ENCODE measurements around the gene LARGE2.

LARGE2 gene

DNA sequence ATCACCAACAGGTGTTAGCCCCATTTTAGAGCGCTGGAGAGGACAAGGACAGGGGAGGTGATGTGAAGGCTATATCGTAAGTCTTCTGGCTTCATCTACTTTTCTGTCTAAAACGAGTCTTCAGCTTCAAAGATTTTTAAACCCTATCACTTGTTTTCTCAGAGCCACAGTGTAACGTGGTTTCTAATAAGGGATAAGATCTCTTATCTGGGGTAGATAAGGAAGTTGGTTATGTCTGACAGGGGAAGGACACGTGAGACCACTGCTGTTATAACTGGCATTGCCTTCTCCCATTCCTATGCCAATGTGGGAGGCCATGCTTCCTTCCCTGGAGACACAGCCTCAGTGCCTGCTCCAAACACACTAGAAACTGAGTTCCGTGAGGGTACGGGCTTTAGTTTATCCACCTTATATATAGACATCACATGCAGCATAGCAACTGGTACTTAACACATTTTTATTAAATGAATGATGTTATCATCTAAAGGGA is 39.3 kb downstream of the LARGE2 start:
- H3K36me3 ChIP-seq (ENCODE audit: insufficient read depth, low read length) = peaks cover 33% of the 10 kb centered on the region
- no peak overlapping the region for H3K4me3 ChIP-seq (ENCODE audit: low read depth in 1 of 2, low read length in 2 of 2)
- H4K20me1 ChIP-seq (ENCODE audit: insufficient read depth, low read length) = no peaks in the 10 kb centered on the region
- TF ChIP-seq, protein P1, sequence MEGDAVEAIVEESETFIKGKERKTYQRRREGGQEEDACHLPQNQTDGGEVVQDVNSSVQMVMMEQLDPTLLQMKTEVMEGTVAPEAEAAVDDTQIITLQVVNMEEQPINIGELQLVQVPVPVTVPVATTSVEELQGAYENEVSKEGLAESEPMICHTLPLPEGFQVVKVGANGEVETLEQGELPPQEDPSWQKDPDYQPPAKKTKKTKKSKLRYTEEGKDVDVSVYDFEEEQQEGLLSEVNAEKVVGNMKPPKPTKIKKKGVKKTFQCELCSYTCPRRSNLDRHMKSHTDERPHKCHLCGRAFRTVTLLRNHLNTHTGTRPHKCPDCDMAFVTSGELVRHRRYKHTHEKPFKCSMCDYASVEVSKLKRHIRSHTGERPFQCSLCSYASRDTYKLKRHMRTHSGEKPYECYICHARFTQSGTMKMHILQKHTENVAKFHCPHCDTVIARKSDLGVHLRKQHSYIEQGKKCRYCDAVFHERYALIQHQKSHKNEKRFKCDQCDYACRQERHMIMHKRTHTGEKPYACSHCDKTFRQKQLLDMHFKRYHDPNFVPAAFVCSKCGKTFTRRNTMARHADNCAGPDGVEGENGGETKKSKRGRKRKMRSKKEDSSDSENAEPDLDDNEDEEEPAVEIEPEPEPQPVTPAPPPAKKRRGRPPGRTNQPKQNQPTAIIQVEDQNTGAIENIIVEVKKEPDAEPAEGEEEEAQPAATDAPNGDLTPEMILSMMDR (IDR thresholded peaks at IDR 0.05; ENCODE audit: borderline replicate concordance, extremely low read depth, low read length, poor library complexity, severe bottlenecking) = no peak
- TF ChIP-seq EZH2 (IDR thresholded peaks at IDR 0.05; ENCODE audit: borderline replicate concordance, low read depth, low read length, severe bottlenecking) = no peak
- ATAC-seq (ENCODE audit: insufficient read depth, low read depth) (no peak), DNase-seq (no peak)
- H2AFZ ChIP-seq (ENCODE audit: low read depth, low read length) = no peak overlapping the region
- no peaks in the 10 kb centered on the region for H3K9me3 ChIP-seq (ENCODE audit: insufficient read depth, low read length, severe bottlenecking)
- H3K4me2 ChIP-seq (ENCODE audit: insufficient read depth, low read length) = no peak overlapping the region
- no peak overlapping the region for H3K9ac ChIP-seq (ENCODE audit: low read depth, low read length)
- H3K27me3 ChIP-seq (ENCODE audit: insufficient read depth, low read length, poor library complexity) = no peaks in the 10 kb centered on the region
- no peaks in the 10 kb centered on the region for H3K79me2 ChIP-seq (ENCODE audit: insufficient read depth, low read length)
- no peak overlapping the region for H3K27ac ChIP-seq (ENCODE audit: low read length)
- peaks cover 4% of the 10 kb centered on the region; the same call in 1 of the 2 replicates for H3K4me1 ChIP-seq (ENCODE audit: insufficient read depth, low read length)

GRCh38 chr11:45964911-45965389 is 42.5 kb downstream of the LARGE2 start:
- no peak overlapping the region for H2AFZ ChIP-seq (ENCODE audit: low read depth, low read length)
- H3K4me2 ChIP-seq (ENCODE audit: insufficient read depth, low read length) = no peak overlapping the region
- peak; percentile 98 for ATAC-seq (ENCODE audit: insufficient read depth, low read depth)

DNA sequence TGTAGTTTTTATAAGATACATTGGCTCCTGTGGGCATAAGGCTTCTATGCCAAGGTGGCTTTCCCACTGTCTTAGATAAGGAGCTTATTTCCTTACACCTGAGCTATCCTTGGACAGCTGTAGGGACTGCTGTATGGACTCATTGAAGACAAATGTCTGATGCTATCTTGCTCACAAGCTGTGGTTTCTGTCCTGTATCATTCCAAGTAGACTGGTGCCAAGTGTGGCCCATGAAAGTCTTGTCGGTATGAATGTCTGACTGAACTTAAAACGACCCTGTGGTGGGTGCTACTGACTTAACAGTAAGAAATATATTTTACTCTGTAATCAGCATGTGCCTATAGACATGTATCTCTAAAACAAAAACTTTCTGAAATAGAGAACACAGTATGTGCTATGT is 45.0 kb downstream of the LARGE2 start:
- Histone ChIP-seq H3K79me2 (ENCODE audit: insufficient read depth, low read length) (no peaks in the 10 kb centered on the region), H2AFZ (ENCODE audit: low read depth, low read length) (no peak overlapping the region), H3K4me3 (ENCODE audit: low read depth in 1 of 2, low read length in 2 of 2) (no peak overlapping the region), H3K36me3 (ENCODE audit: insufficient read depth, low read length) (peaks cover 63% of the 10 kb centered on the region), H3K9me3 (ENCODE audit: insufficient read depth, low read length, severe bottlenecking) (no peaks in the 10 kb centered on the region), H3K27ac (ENCODE audit: low read length) (no peak overlapping the region), H3K9ac (ENCODE audit: low read depth, low read length) (no peak overlapping the region), H3K27me3 (ENCODE audit: insufficient read depth, low read length, poor library complexity) (no peaks in the 10 kb centered on the region), H3K4me2 (ENCODE audit: insufficient read depth, low read length) (no peak overlapping the region), H4K20me1 (ENCODE audit: insufficient read depth, low read length) (no peaks in the 10 kb centered on the region), H3K4me1 (ENCODE audit: insufficient read depth, low read length) (peaks cover 4% of the 10 kb centered on the region; the same call in 1 of the 2 replicates)
- DNase-seq (no peak), ATAC-seq (ENCODE audit: insufficient read depth, low read depth) (no peak)
- TF ChIP-seq EZH2 (IDR thresholded peaks at IDR 0.05; ENCODE audit: borderline replicate concordance, low read depth, low read length, severe bottlenecking) = no peak
- TF ChIP-seq, protein P1 (IDR thresholded peaks at IDR 0.05; ENCODE audit: borderline replicate concordance, extremely low read depth, low read length, poor library complexity, severe bottlenecking) = no peak

More at GRCh38 chr11:45964911-45965389, 42.5 kb downstream of the LARGE2 start:
- Histone ChIP-seq H3K9ac (ENCODE audit: low read depth, low read length) (no peak overlapping the region), H3K27me3 (ENCODE audit: insufficient read depth, low read length, poor library complexity) (no peaks in the 10 kb centered on the region), H3K79me2 (ENCODE audit: insufficient read depth, low read length) (no peaks in the 10 kb centered on the region), H3K36me3 (ENCODE audit: insufficient read depth, low read length) (peaks cover 56% of the 10 kb centered on the region), H3K4me1 (ENCODE audit: insufficient read depth, low read length) (peaks cover 4% of the 10 kb centered on the region; the same call in 1 of the 2 replicates), H4K20me1 (ENCODE audit: insufficient read depth, low read length) (no peaks in the 10 kb centered on the region), H3K9me3 (ENCODE audit: insufficient read depth, low read length, severe bottlenecking) (no peaks in the 10 kb centered on the region), H3K27ac (ENCODE audit: low read length) (0 out of 2 replicates have a peak overlapping the region, but pooled peaks have one; percentile 9), H3K4me3 (ENCODE audit: low read depth in 1 of 2, low read length in 2 of 2) (no peak overlapping the region)
- peak; percentile 67 for DNase-seq
- no peak for TF ChIP-seq EZH2 (IDR thresholded peaks at IDR 0.05; ENCODE audit: borderline replicate concordance, low read depth, low read length, severe bottlenecking)
- TF ChIP-seq, protein P1 (IDR thresholded peaks at IDR 0.05; ENCODE audit: borderline replicate concordance, extremely low read depth, low read length, poor library complexity, severe bottlenecking) = peak; percentile 94

Measured in DND-41 (cell line).